ENCODE data around the gene TPM1. TPM values are rescaled to one million over a fixed set of nuclear protein-coding genes. Genes with fewer than 3 reads are reported as not detected.
A peak's percentile ranks its signal among the peaks of the same experiment; 100 is the strongest.
"Not testable (repeated sequence)": the region's sequence is repeated elsewhere in the genome, so short reads cannot be mapped to it uniquely, and the experiment has no call there.

TPM1 gene
- 419 TPM for polyA plus RNA-seq (2013, experiment 1 of 2)
- 425 TPM for polyA plus RNA-seq (2013, experiment 2 of 2)

DNA sequence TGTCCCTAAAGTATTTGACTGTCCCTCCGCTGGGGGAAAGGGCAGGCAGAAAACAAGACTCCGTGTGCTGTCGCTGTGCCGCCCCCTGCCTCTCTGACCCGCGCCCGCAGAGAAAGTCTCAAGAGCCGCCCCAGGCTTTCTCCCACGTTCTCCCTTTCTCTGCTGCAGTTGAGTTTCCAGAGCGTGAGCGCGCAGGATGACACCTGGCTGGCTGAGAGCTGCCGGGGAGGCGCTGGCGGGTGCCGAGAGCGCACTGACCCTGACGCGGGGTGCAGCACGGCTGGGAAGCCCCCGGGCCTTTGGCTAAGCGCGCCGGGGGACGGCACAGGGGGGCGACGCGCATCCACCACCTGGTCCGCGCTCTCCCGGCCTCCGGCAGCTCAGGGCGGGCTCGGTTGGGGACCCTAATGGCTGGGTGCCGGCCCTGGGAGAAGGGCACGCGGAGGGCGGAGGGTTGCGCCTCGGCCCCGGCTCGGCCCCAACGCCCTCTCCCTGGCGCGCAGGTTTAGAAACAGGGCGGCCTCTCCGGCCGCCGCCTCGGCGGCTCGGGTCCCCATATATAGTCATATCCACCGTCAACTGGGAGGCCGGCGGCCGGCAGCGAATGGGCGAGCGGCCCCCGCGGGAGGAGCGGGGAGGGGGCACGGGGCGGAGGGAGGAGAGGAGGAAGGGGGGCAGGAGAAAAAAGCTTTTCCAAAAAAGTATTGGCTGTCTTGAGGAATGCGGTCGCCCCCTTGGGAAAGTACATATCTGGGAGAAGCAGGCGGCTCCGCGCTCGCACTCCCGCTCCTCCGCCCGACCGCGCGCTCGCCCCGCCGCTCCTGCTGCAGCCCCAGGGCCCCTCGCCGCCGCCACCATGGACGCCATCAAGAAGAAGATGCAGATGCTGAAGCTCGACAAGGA, at the start of gene TPM1:
TPM1 (plus strand) TSS at position 774 of the 903 bp plus-strand sequence; CDS start at position 857, 83 bp downstream.
- peak within 1 kb of the TSS; percentile 98 for H3K18ac ChIP-seq (ENCODE audit: low read length)
- H2BK5ac ChIP-seq (ENCODE audit: low read length): peak within 1 kb of the TSS; percentile 76
- H3K4me3 ChIP-seq (ENCODE audit: low read length): peak within 1 kb of the TSS; percentile 79
- H3K27me3 ChIP-seq (ENCODE audit: insufficient read depth, low read length, poor library complexity): no peaks in the 10 kb centered on the region
- no peak within 1 kb of the TSS for H2BK15ac ChIP-seq (replicated peaks; ENCODE audit: low read depth)
- peaks cover 9% of the 10 kb centered on the region for H3K79me1 ChIP-seq (ENCODE audit: low read length)
- peak within 1 kb of the TSS; percentile 83 for H3K27ac ChIP-seq (ENCODE audit: low read depth, low read length)
- peak within 1 kb of the TSS; percentile 88 for H3K4me2 ChIP-seq (ENCODE audit: low read length)
- peaks cover 22% of the 10 kb centered on the region for H3K79me2 ChIP-seq (ENCODE audit: control insufficient read depth, insufficient read depth, low read length)
- H3K23ac ChIP-seq (ENCODE audit: low read length): peak within 1 kb of the TSS; percentile 75
- no peak within 1 kb of the TSS for H4K5ac ChIP-seq (ENCODE audit: low read length)
- DNase-seq: peak; percentile 96
- peak within 1 kb of the TSS; percentile 90 for H3K9ac ChIP-seq (ENCODE audit: low read length)
- no peak within 1 kb of the TSS for H2AK5ac ChIP-seq (ENCODE audit: low read length)
- H2BK120ac ChIP-seq (ENCODE audit: low read depth, low read length): peak within 1 kb of the TSS; percentile 78
- peak within 1 kb of the TSS; percentile 96 for H3K56ac ChIP-seq (ENCODE audit: low read length)
- no peak within 1 kb of the TSS for H4K8ac ChIP-seq (ENCODE audit: low read depth, low read length)
- no peaks in the 10 kb centered on the region for H3K36me3 ChIP-seq (ENCODE audit: control insufficient read depth, insufficient read depth, low read length)
- H3K4ac ChIP-seq (ENCODE audit: low read depth, low read length): peak within 1 kb of the TSS; percentile 88
- no CpG with 5 or more reads among the region's 84 CpGs for WGBS (ENCODE audit: extremely low coverage, insufficient coverage, low lambda C conversion rate)
- peaks cover 23% of the 10 kb centered on the region for H3K4me1 ChIP-seq (ENCODE audit: control insufficient read depth, low read depth, low read length)

DNA sequence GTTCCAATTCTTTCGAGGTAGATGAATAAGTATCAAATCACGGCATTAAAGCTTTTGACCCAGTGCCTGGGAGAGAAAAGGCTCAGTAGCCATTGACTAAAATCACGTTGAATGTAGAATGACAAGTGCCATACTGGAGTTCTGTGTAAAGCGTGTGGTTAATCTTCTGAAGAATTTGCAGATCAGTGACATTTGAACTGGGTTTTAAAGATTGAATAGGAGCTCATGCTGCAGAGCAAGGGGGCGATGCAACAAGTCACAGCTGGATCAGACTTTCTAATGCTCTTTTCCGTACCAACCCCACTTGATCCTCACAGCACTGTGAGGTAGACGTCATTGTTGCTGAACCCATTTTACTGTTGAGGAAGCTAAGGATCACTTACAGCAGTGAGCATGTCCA, 49.5 kb upstream of the TPM1 start:
- H4K5ac ChIP-seq (ENCODE audit: low read length): no peak overlapping the region
- no peak overlapping the region for H3K56ac ChIP-seq (ENCODE audit: low read length)
- no peak overlapping the region for H3K23ac ChIP-seq (ENCODE audit: low read length)
- no peak overlapping the region for H4K8ac ChIP-seq (ENCODE audit: low read depth, low read length)
- H2BK5ac ChIP-seq (ENCODE audit: low read length): no peak overlapping the region
- H3K79me2 ChIP-seq (ENCODE audit: control insufficient read depth, insufficient read depth, low read length): no peaks in the 10 kb centered on the region
- no peaks in the 10 kb centered on the region for H3K36me3 ChIP-seq (ENCODE audit: control insufficient read depth, insufficient read depth, low read length)
- no peak overlapping the region for H3K18ac ChIP-seq (ENCODE audit: low read length)
- H3K79me1 ChIP-seq (ENCODE audit: low read length): no peaks in the 10 kb centered on the region
- H3K4me1 ChIP-seq (ENCODE audit: control insufficient read depth, low read depth, low read length): no peaks in the 10 kb centered on the region
- H3K27me3 ChIP-seq (ENCODE audit: insufficient read depth, low read length, poor library complexity): no peaks in the 10 kb centered on the region
- H2AK5ac ChIP-seq (ENCODE audit: low read length): no peak overlapping the region
- no peak overlapping the region for H2BK15ac ChIP-seq (replicated peaks; ENCODE audit: low read depth)
- no peak overlapping the region for H2BK120ac ChIP-seq (ENCODE audit: low read depth, low read length)
- H3K27ac ChIP-seq (ENCODE audit: low read depth, low read length): no peak overlapping the region
- no peak for DNase-seq
- no peak overlapping the region for H3K4ac ChIP-seq (ENCODE audit: low read depth, low read length)
- no peak overlapping the region for H3K4me2 ChIP-seq (ENCODE audit: low read length)
- no peak overlapping the region for H3K4me3 ChIP-seq (ENCODE audit: low read length)
- WGBS (ENCODE audit: extremely low coverage, insufficient coverage, low lambda C conversion rate): no CpG with 5 or more reads among the region's 7 CpGs
- no peak overlapping the region for H3K9ac ChIP-seq (ENCODE audit: low read length)

DNA sequence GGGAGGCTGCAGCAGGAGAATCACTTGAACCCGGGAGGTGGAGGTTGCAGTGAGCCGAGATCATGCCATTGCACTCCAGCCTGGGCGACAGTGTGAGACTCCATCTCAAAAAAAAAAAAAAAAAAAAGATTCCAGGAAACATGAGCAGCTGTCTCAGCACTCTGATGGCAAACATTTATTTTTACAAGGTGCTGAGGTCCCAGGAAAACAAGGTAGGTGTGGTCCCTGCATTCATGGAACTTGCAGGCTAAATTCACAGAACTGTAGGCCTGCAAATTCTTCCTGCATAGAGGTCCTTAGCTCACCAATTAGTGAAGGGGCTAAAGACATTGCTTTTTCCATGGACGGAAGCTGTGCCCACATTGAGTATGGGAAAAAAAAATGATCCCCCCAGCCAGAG, 48.9 kb upstream of the TPM1 start:
- H2AK5ac ChIP-seq (ENCODE audit: low read length); H3K79me2 ChIP-seq (ENCODE audit: control insufficient read depth, insufficient read depth, low read length); H3K36me3 ChIP-seq (ENCODE audit: control insufficient read depth, insufficient read depth, low read length); H4K8ac ChIP-seq (ENCODE audit: low read depth, low read length); H3K56ac ChIP-seq (ENCODE audit: low read length); H2BK5ac ChIP-seq (ENCODE audit: low read length); H3K4ac ChIP-seq (ENCODE audit: low read depth, low read length); H3K27ac ChIP-seq (ENCODE audit: low read depth, low read length); H3K9ac ChIP-seq (ENCODE audit: low read length); H3K27me3 ChIP-seq (ENCODE audit: insufficient read depth, low read length, poor library complexity); H3K23ac ChIP-seq (ENCODE audit: low read length); H2BK120ac ChIP-seq (ENCODE audit: low read depth, low read length); H4K5ac ChIP-seq (ENCODE audit: low read length); H3K79me1 ChIP-seq (ENCODE audit: low read length); H3K18ac ChIP-seq (ENCODE audit: low read length); DNase-seq; H3K4me1 ChIP-seq (ENCODE audit: control insufficient read depth, low read depth, low read length); H3K4me2 ChIP-seq (ENCODE audit: low read length); H3K4me3 ChIP-seq (ENCODE audit: low read length); H2BK15ac ChIP-seq (replicated peaks; ENCODE audit: low read depth): not testable (repeated sequence)
- WGBS (ENCODE audit: extremely low coverage, insufficient coverage, low lambda C conversion rate): no CpG with 5 or more reads among the region's 4 CpGs

DNA sequence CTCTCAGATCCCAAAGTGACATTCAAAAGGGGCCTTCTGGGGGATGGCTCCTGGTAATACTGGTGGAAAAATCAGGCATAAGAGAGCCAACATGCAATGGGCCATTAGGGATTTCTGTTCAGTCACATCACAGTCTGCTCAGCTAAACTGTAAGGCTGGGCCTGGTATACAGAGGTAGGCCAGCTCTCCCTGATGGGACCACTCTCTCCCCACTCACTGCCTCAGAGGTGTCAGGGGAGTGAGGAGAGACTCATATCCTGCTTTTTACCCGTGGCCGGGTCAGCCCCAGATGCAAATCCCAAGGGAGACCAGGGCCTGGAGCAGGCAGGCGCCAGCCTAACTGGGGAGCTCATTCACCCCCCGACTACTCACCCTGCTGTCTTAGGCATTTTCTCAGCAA, 48.1 kb upstream of the TPM1 start:
- Histone ChIP-seq H3K18ac (ENCODE audit: low read length) (no peak overlapping the region), H2BK120ac (ENCODE audit: low read depth, low read length) (no peak overlapping the region), H3K9ac (ENCODE audit: low read length) (no peak overlapping the region), H3K23ac (ENCODE audit: low read length) (no peak overlapping the region), H3K79me1 (ENCODE audit: low read length) (no peaks in the 10 kb centered on the region), H3K4me3 (ENCODE audit: low read length) (no peak overlapping the region), H4K8ac (ENCODE audit: low read depth, low read length) (no peak overlapping the region), H3K36me3 (ENCODE audit: control insufficient read depth, insufficient read depth, low read length) (no peaks in the 10 kb centered on the region), H3K4me1 (ENCODE audit: control insufficient read depth, low read depth, low read length) (no peaks in the 10 kb centered on the region), H3K79me2 (ENCODE audit: control insufficient read depth, insufficient read depth, low read length) (no peaks in the 10 kb centered on the region), H3K4ac (ENCODE audit: low read depth, low read length) (no peak overlapping the region), H4K5ac (ENCODE audit: low read length) (no peak overlapping the region), H3K27me3 (ENCODE audit: insufficient read depth, low read length, poor library complexity) (no peaks in the 10 kb centered on the region), H2BK15ac (replicated peaks; ENCODE audit: low read depth) (no peak overlapping the region), H3K27ac (ENCODE audit: low read depth, low read length) (no peak overlapping the region), H3K4me2 (ENCODE audit: low read length) (no peak overlapping the region), H2BK5ac (ENCODE audit: low read length) (no peak overlapping the region), H3K56ac (ENCODE audit: low read length) (no peak overlapping the region), H2AK5ac (ENCODE audit: low read length) (no peak overlapping the region)
- no CpG with 5 or more reads among the region's 4 CpGs for WGBS (ENCODE audit: extremely low coverage, insufficient coverage, low lambda C conversion rate)
- no peak for DNase-seq

DNA sequence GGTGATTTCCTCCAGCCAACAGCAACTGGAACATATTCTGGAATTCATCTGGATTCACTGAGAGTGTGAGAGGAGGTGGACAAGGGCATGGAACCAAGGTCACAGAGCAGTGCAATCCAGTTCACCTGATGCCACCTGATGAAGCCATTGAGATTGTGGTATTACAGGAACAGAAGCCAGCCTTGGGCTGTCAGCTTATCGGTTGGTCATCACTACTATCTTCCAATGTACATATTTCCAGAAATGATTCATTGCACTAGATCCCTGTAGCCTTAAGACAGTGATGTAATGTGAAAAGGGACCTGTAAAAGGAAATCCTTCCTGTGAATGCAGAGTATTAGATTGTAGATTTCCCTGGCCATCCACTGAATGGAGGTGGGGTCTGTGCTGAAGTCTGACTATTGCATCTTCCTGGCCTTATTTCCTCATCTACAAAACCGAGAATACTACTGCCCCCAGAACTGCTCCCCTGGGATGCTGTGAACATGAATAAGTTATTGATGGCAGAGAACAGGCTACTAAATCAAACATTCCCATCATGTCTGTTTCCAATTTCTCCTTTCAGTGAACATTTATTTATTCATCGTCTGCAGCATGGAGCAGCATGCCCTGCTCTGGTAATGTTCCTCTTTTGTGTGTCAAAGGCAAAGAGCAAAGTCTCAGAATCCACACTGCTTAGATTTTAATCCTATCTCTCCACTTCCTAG, 47.4 kb upstream of the TPM1 start:
- no peak overlapping the region for H3K56ac ChIP-seq (ENCODE audit: low read length)
- H3K27me3 ChIP-seq (ENCODE audit: insufficient read depth, low read length, poor library complexity): no peaks in the 10 kb centered on the region
- H3K27ac ChIP-seq (ENCODE audit: low read depth, low read length): no peak overlapping the region
- no peaks in the 10 kb centered on the region for H3K4me1 ChIP-seq (ENCODE audit: control insufficient read depth, low read depth, low read length)
- H2BK15ac ChIP-seq (replicated peaks; ENCODE audit: low read depth): no peak overlapping the region
- H2BK5ac ChIP-seq (ENCODE audit: low read length): no peak overlapping the region
- no peak overlapping the region for H3K18ac ChIP-seq (ENCODE audit: low read length)
- H3K4me2 ChIP-seq (ENCODE audit: low read length): no peak overlapping the region
- H3K4ac ChIP-seq (ENCODE audit: low read depth, low read length): no peak overlapping the region
- H3K23ac ChIP-seq (ENCODE audit: low read length): no peak overlapping the region
- no peaks in the 10 kb centered on the region for H3K79me2 ChIP-seq (ENCODE audit: control insufficient read depth, insufficient read depth, low read length)
- no peak for DNase-seq
- H3K9ac ChIP-seq (ENCODE audit: low read length): no peak overlapping the region
- H2BK120ac ChIP-seq (ENCODE audit: low read depth, low read length): no peak overlapping the region
- H3K4me3 ChIP-seq (ENCODE audit: low read length): no peak overlapping the region
- H3K79me1 ChIP-seq (ENCODE audit: low read length): no peaks in the 10 kb centered on the region
- WGBS (ENCODE audit: extremely low coverage, insufficient coverage, low lambda C conversion rate): no CpG with 5 or more reads among the region's 3 CpGs
- H4K8ac ChIP-seq (ENCODE audit: low read depth, low read length): no peak overlapping the region
- H2AK5ac ChIP-seq (ENCODE audit: low read length): no peak overlapping the region
- H4K5ac ChIP-seq (ENCODE audit: low read length): no peak overlapping the region
- H3K36me3 ChIP-seq (ENCODE audit: control insufficient read depth, insufficient read depth, low read length): no peaks in the 10 kb centered on the region

Measured in mesendoderm (in vitro differentiated cells).